Endodermal cell (in vitro differentiated cells): ENCODE measurements around the gene ATP6V1C2. TPM values are rescaled to one million over a fixed set of nuclear protein-coding genes. Genes with fewer than 3 reads are reported as not detected.

ENCODE experiments used
- DNase-seq: peaks from one replicate; pipeline ENCODE4 v3.0.0-alpha.2; 2017
- H3K27ac ChIP-seq: 2 replicates; pipeline ENCODE4 v1.5.1; 2013; ENCODE audit warnings: mild to moderate bottlenecking, low read depth, low read length, moderate library complexity
- H3K27me3 ChIP-seq: 2 replicates; pipeline ENCODE4 v1.6.1; 2013; ENCODE audit warnings: mild to moderate bottlenecking, low read length, moderate library complexity; ENCODE audit not compliant: insufficient read depth, control insufficient read depth, poor library complexity, severe bottlenecking
- H3K36me3 ChIP-seq: 2 replicates; pipeline ENCODE4 v1.7.0; 2013; ENCODE audit warnings: mild to moderate bottlenecking, low read length, moderate library complexity; ENCODE audit not compliant: control insufficient read depth, insufficient read depth
- H3K4me1 ChIP-seq: one replicate; pipeline ENCODE4 v1.7.0; 2013; ENCODE audit warnings: low read length; ENCODE audit not compliant: control insufficient read depth, insufficient read depth
- H3K4me3 ChIP-seq: 2 replicates; pipeline ENCODE4 v1.5.1; 2013; ENCODE audit warnings: mild to moderate bottlenecking, low read length, moderate library complexity
- H3K9ac ChIP-seq: 2 replicates; pipeline ENCODE4 v1.6.1; 2013; ENCODE audit warnings: mild to moderate bottlenecking, low read length, moderate library complexity; ENCODE audit not compliant: poor library complexity, severe bottlenecking; ENCODE audit errors: extremely low read depth
- H3K9me3 ChIP-seq: 2 replicates; pipeline ENCODE4 v1.6.1; 2013; ENCODE audit warnings: mild to moderate bottlenecking, low read length, moderate library complexity; ENCODE audit not compliant: control insufficient read depth
- H3K27ac Mint-ChIP-seq: 2 replicates; pipeline ENCODE4 v1.8.0; 2020; ENCODE audit warnings: mixed read lengths
- H3K27me3 Mint-ChIP-seq: 2 replicates; pipeline ENCODE4 v1.8.0; 2021; ENCODE audit warnings: mild to moderate bottlenecking, mixed read lengths; ENCODE audit not compliant: insufficient read depth
- H3K36me3 Mint-ChIP-seq: 2 replicates; pipeline ENCODE4 v1.8.0; 2020; ENCODE audit warnings: low read depth, mixed read lengths
- H3K4me1 Mint-ChIP-seq: 2 replicates; pipeline ENCODE4 v1.8.0; 2020; ENCODE audit warnings: mixed read lengths
- H3K4me3 Mint-ChIP-seq: 2 replicates; pipeline ENCODE4 v1.8.0; 2020; ENCODE audit warnings: mild to moderate bottlenecking, moderate library complexity, mixed read lengths
- H3K9me3 Mint-ChIP-seq: 2 replicates; pipeline ENCODE4 v1.8.0; 2020; ENCODE audit warnings: mild to moderate bottlenecking, mixed read lengths
- CTCF ChIP-seq: fragments of 200-600 bp; sonication (generic); conservative IDR thresholded peaks from 2 replicates; pipeline ENCODE4 v1.5.0; 2021; ENCODE audit warnings: antibody characterized with exemption, mild to moderate bottlenecking
- WGBS, 2 experiments: methylation state at CpG; one replicate each; pipeline versions ENCODE4 v1.1.5 to v1.1.7; 2013; ENCODE audit warnings: missing lambda C conversion rate in 2 of 2, mixed read lengths in 1 of 2; ENCODE audit not compliant: insufficient coverage in 1 of 2, insufficient read length in 1 of 2; 5-methylcytosine and 5-hydroxymethylcytosine counted together
- total RNA-seq, 2 donors: library from RNA; stranded (reverse); fragmentation: NEBNext Ultra II Directional in 1 of 2; extraction: Animal tissue kit (Norgen Biotek cat#: 25700) in 1 of 2; gene quantifications; 2 replicates in 1 of 2; 3 replicates in 1 of 2; pipeline ENCODE4 v1.2.1, GENCODE V29; 2021

ATP6V1C2 gene
- total RNA-seq, 2 donors from 2014 or later, result 0.26 to 0.73 TPM

- WGBS, 2 experiments, result 82 to 93% methylated on average over 4 to 9 of the region's 9 CpGs
- Histone ChIP-seq H3K27ac (no peak overlapping the region), H3K9ac (no peak overlapping the region), H3K27me3 (peaks cover 4% of the 10 kb centered on the region), H3K36me3 (no peaks in the 10 kb centered on the region), H3K9me3 (no peaks in the 10 kb centered on the region), H3K4me3 (no peak overlapping the region), H3K4me1 (no peaks in the 10 kb centered on the region)
- no peak for TF ChIP-seq CTCF
- Mint-ChIP-seq H3K27ac (no peak overlapping the region), H3K27me3 (peaks cover 14% of the 10 kb centered on the region), H3K9me3 (no peaks in the 10 kb centered on the region), H3K4me3 (no peak overlapping the region), H3K4me1 (no peaks in the 10 kb centered on the region), H3K36me3 (no peaks in the 10 kb centered on the region)
- DNase-seq, result peak; percentile 7
Observed at GRCh38 chr2:10704034-10704594, 17.3 kb upstream of the ATP6V1C2 start.

GRCh38 chr2:10706033-10706432 is 15.4 kb upstream of the ATP6V1C2 start:
- H3K4me3 ChIP-seq, result no peak overlapping the region
- no peak overlapping the region for H3K27ac Mint-ChIP-seq
- H3K4me1 Mint-ChIP-seq, result peaks cover 3% of the 10 kb centered on the region
- H3K9ac ChIP-seq, result no peak overlapping the region
- H3K4me3 Mint-ChIP-seq, result no peak overlapping the region
- H3K27ac ChIP-seq, result no peak overlapping the region
- H3K27me3 Mint-ChIP-seq, result peaks cover 14% of the 10 kb centered on the region
- H3K27me3 ChIP-seq, result peaks cover 4% of the 10 kb centered on the region
- no peak for TF ChIP-seq CTCF
- 93 to 96% methylated on average over 5 of the region's 5 CpGs for WGBS, 2 experiments
- H3K36me3 Mint-ChIP-seq, result no peaks in the 10 kb centered on the region
- no peaks in the 10 kb centered on the region for H3K9me3 ChIP-seq
- H3K9me3 Mint-ChIP-seq, result no peaks in the 10 kb centered on the region
- no peak for DNase-seq
- no peaks in the 10 kb centered on the region for H3K4me1 ChIP-seq
- no peaks in the 10 kb centered on the region for H3K36me3 ChIP-seq

GRCh38 chr2:10707831-10708230 is 13.6 kb upstream of the ATP6V1C2 start:
- TF ChIP-seq CTCF, result no peak
- Histone ChIP-seq H3K4me1 (no peaks in the 10 kb centered on the region), H3K27ac (no peak overlapping the region), H3K9me3 (no peaks in the 10 kb centered on the region), H3K4me3 (no peak overlapping the region), H3K27me3 (peaks cover 4% of the 10 kb centered on the region), H3K36me3 (no peaks in the 10 kb centered on the region), H3K9ac (no peak overlapping the region)
- WGBS, 2 experiments, result 80 to 90% methylated on average over 6 to 10 of the region's 10 CpGs
- no peak overlapping the region for H3K4me3 Mint-ChIP-seq
- peaks cover 5% of the 10 kb centered on the region for H3K4me1 Mint-ChIP-seq
- no peaks in the 10 kb centered on the region for H3K36me3 Mint-ChIP-seq
- DNase-seq, result no peak
- H3K27ac Mint-ChIP-seq, result no peak overlapping the region
- H3K9me3 Mint-ChIP-seq, result no peaks in the 10 kb centered on the region
- H3K27me3 Mint-ChIP-seq, result peaks cover 14% of the 10 kb centered on the region
